Fibroblast of villous mesenchyme (primary cell): ENCODE data around the gene REV1. TPM values are rescaled to one million over a fixed set of nuclear protein-coding genes. Genes with fewer than 3 reads are reported as not detected.

ENCODE experiments used
- DNase-seq: peaks from one replicate; pipeline ENCODE4 v3.0.0-alpha.2; 2010; ENCODE audit warnings: low read depth
- H3K4me3 ChIP-seq: 2 replicates; pipeline ENCODE4 v1.5.1; 2011; ENCODE audit warnings: low read depth, mild to moderate bottlenecking, low read length
- CTCF ChIP-seq: IDR thresholded peaks from 2 replicates; pipeline ENCODE4 v1.5.1; 2012; ENCODE audit warnings: low read depth, mild to moderate bottlenecking, low read length; ENCODE audit not compliant: insufficient read depth
- total RNA-seq: library from RNA; depleted of rRNA; stranded (reverse); fragments of >200 nt; gene quantifications from 2 replicates; pipeline ENCODE4 v1.2.3, GENCODE V29; 2012

REV1 gene
- total RNA-seq = 40.6 and 44.0 TPM in 2 replicates

GRCh38 chr2:99489761-99490622 lies at the start of gene REV1:
Gene REV1 (minus strand): TSS chr2:99490017. CDS start chr2:99464975, 25,042 bp downstream.
- DNase-seq = peak; percentile 94
- peak; percentile 61 for TF ChIP-seq CTCF
- H3K4me3 ChIP-seq = peak within 1 kb of the TSS; percentile 90

GRCh38 chr2:99537910-99538485 lies 48.2 kb upstream of the REV1 start:
- DNase-seq = no peak
- TF ChIP-seq CTCF = no peak
- H3K4me3 ChIP-seq = no peak overlapping the region

- no peak for DNase-seq
- no peak for TF ChIP-seq CTCF
- H3K4me3 ChIP-seq = no peak overlapping the region
Measured at GRCh38 chr2:99524056-99524455, 34.2 kb upstream of the REV1 start.

- DNase-seq = no peak
- TF ChIP-seq CTCF = no peak
- no peak overlapping the region for H3K4me3 ChIP-seq
Measured at GRCh38 chr2:99522157-99522556, 32.3 kb upstream of the REV1 start.

- TF ChIP-seq CTCF = no peak
- no peak for DNase-seq
- H3K4me3 ChIP-seq = no peak overlapping the region
Measured at GRCh38 chr2:99520813-99521212, 31.0 kb upstream of the REV1 start.

GRCh38 chr2:99520195-99520594 lies 30.4 kb upstream of the REV1 start:
- DNase-seq = no peak
- TF ChIP-seq CTCF = no peak
- H3K4me3 ChIP-seq = no peak overlapping the region
